Peyer's patch (tissue), 4 donors: ENCODE measurements around the gene TRAK1. TPM values are rescaled to one million over a fixed set of nuclear protein-coding genes. Genes with fewer than 3 reads are reported as not detected.

Experiments used
- DNase-seq, 3 donors: peaks; one replicate each; pipeline ENCODE4 v3.0.0-alpha.2; 2017 to 2019
- H3K27ac ChIP-seq, 4 donors: fragments of 200-600 bp; sonication (generic); one replicate each; pipeline ENCODE4 v1.5.1; 2016 to 2019
- H3K27me3 ChIP-seq, 2 donors: fragments of 200-600 bp; sonication (generic); one replicate each; pipeline ENCODE4 v1.5.1; 2019
- H3K36me3 ChIP-seq, 3 donors: fragments of 200-600 bp; sonication (generic); one replicate each; pipeline ENCODE4 v1.5.1; 2016 to 2019
- H3K4me1 ChIP-seq, 4 donors: fragments of 200-600 bp; sonication (generic); one replicate each; pipeline ENCODE4 v1.5.1; 2016 to 2019
- H3K4me3 ChIP-seq, 4 donors: fragments of 200-600 bp; sonication (generic); 1 replicate in 3 of 4; 2 replicates in 1 of 4; pipeline ENCODE4 v1.5.1; 2016 to 2019; ENCODE audit warnings: mild to moderate bottlenecking in 1 of 4
- H3K9me3 ChIP-seq, 4 donors: fragments of 200-600 bp; sonication (generic); one replicate each; pipeline ENCODE4 v1.5.1; 2016 to 2019; ENCODE audit warnings: mild to moderate bottlenecking in 1 of 4
- CTCF ChIP-seq, 6 experiments: fragments of 450-650 bp in 4 of 6; fragments of 200-600 bp in 2 of 6; sonication (generic) in 1 of 6; IDR thresholded peaks; one replicate each; pipeline ENCODE4 v1.5.1; 2017 to 2019; ENCODE audit warnings: antibody characterized with exemption in 6 of 6, mild to moderate bottlenecking in 3 of 6, moderate library complexity in 1 of 6
- POLR2A ChIP-seq, 2 donors: fragments of 450-650 bp; IDR thresholded peaks; one replicate each; pipeline ENCODE4 v1.5.1; 2017; ENCODE audit warnings: antibody characterized with exemption in 2 of 2, mild to moderate bottlenecking in 2 of 2, moderate library complexity in 2 of 2
- total RNA-seq, 4 donors: library from RNA; depleted of rRNA; stranded (reverse); fragments of >200 nt; gene quantifications; one replicate each; pipeline ENCODE4 v1.1.0, GENCODE V29; 2016

TRAK1 gene
- total RNA-seq, 4 donors from 2014 or later = 96.2 to 283 (median 125) TPM

GRCh38 chr3:42202217-42202865, 111.2 kb downstream of the TRAK1 start:
- Histone ChIP-seq H3K36me3 (peaks cover 0 to 100% (median 4%) of the 10 kb centered on the region in 3 donors), H3K4me3 (no peak overlapping the region), H3K9me3 (no peaks in the 10 kb centered on the region), H3K27me3 (no peaks in the 10 kb centered on the region), H3K4me1 (no peaks in the 10 kb centered on the region), H3K27ac (no peak overlapping the region)
- TF ChIP-seq CTCF (IDR thresholded peaks at IDR 0.05) (no peak), POLR2A (IDR thresholded peaks at IDR 0.05) (no peak)
- peak in 1 of 3 donors; percentile 40 for DNase-seq

GRCh38 chr3:42204867-42205599, 113.9 kb downstream of the TRAK1 start:
- H3K9me3 ChIP-seq = no peaks in the 10 kb centered on the region
- H3K4me1 ChIP-seq = no peaks in the 10 kb centered on the region
- TF ChIP-seq POLR2A (IDR thresholded peaks at IDR 0.05) = no peak
- no peak for TF ChIP-seq CTCF (IDR thresholded peaks at IDR 0.05)
- peaks cover 0 to 96% (median 0%) of the 10 kb centered on the region in 3 donors for H3K36me3 ChIP-seq
- no peak overlapping the region for H3K4me3 ChIP-seq
- no peaks in the 10 kb centered on the region for H3K27me3 ChIP-seq
- H3K27ac ChIP-seq = no peak overlapping the region
- peak in 1 of 3 donors; percentile 2 for DNase-seq

GRCh38 chr3:42205800-42206514, 114.8 kb downstream of the TRAK1 start:
- H3K9me3 ChIP-seq = no peaks in the 10 kb centered on the region
- peaks cover 0 to 96% (median 0%) of the 10 kb centered on the region in 3 donors for H3K36me3 ChIP-seq
- H3K4me3 ChIP-seq = no peak overlapping the region
- H3K27ac ChIP-seq = no peak overlapping the region
- TF ChIP-seq POLR2A (IDR thresholded peaks at IDR 0.05) = no peak
- no peak for TF ChIP-seq CTCF (IDR thresholded peaks at IDR 0.05)
- peak in 1 of 3 donors; percentile 31 for DNase-seq
- H3K4me1 ChIP-seq = no peaks in the 10 kb centered on the region
- H3K27me3 ChIP-seq = no peaks in the 10 kb centered on the region

- Histone ChIP-seq H3K36me3 (peaks cover 0 to 86% (median 0%) of the 10 kb centered on the region in 3 donors), H3K4me3 (no peak overlapping the region), H3K4me1 (peaks cover 0 to 12% (median 0%) of the 10 kb centered on the region in 4 donors), H3K27me3 (no peaks in the 10 kb centered on the region), H3K9me3 (no peaks in the 10 kb centered on the region), H3K27ac (no peak overlapping the region)
- DNase-seq = peak in 1 of 3 donors; percentile 29
- TF ChIP-seq POLR2A (IDR thresholded peaks at IDR 0.05) = no peak
- TF ChIP-seq CTCF (IDR thresholded peaks at IDR 0.05) = no peak
These were observed 118.8 kb downstream of the TRAK1 start for GRCh38 chr3:42209917-42210316.

- H3K27me3 ChIP-seq = no peaks in the 10 kb centered on the region
- DNase-seq = no peak
- no peak overlapping the region for H3K27ac ChIP-seq
- H3K4me1 ChIP-seq = peaks cover 0 to 12% (median 0%) of the 10 kb centered on the region in 4 donors
- peaks cover 0 to 78% (median 0%) of the 10 kb centered on the region in 3 donors for H3K36me3 ChIP-seq
- H3K9me3 ChIP-seq = no peaks in the 10 kb centered on the region
- H3K4me3 ChIP-seq = no peak overlapping the region
- TF ChIP-seq POLR2A (IDR thresholded peaks at IDR 0.05) = no peak
- TF ChIP-seq CTCF (IDR thresholded peaks at IDR 0.05) = no peak
These were observed 119.6 kb downstream of the TRAK1 start for GRCh38 chr3:42210726-42211125.
